BLaER1 (cell line): ENCODE measurements around the gene EPC2.

Source experiments
- H3K27ac ChIP-seq: shearing (Covaris generic); formaldehyde crosslinking; 2 replicates; pipeline ENCODE4 v1.8.1; 2022
- H3K27me3 ChIP-seq: shearing (Covaris generic); formaldehyde crosslinking; 2 replicates; pipeline ENCODE4 v1.8.1; 2022
- H3K36me3 ChIP-seq: shearing (Covaris generic); formaldehyde crosslinking; 2 replicates; pipeline ENCODE4 v1.8.1; 2022
- H3K4me1 ChIP-seq: shearing (Covaris generic); formaldehyde crosslinking; 2 replicates; pipeline ENCODE4 v1.8.1; 2022
- H3K4me2 ChIP-seq: shearing (Covaris generic); formaldehyde crosslinking; 2 replicates; pipeline ENCODE4 v1.8.1; 2022
- H3K4me3 ChIP-seq: shearing (Covaris generic); formaldehyde crosslinking; 2 replicates; pipeline ENCODE4 v1.8.1; 2022
- H3K9ac ChIP-seq: shearing (Covaris generic); formaldehyde crosslinking; 2 replicates; pipeline ENCODE4 v1.8.1; 2022
- H3K9me3 ChIP-seq: shearing (Covaris generic); formaldehyde crosslinking; 2 replicates; pipeline ENCODE4 v1.8.1; 2022
- H4K20me1 ChIP-seq: shearing (Covaris generic); formaldehyde crosslinking; 2 replicates; pipeline ENCODE4 v1.8.1; 2022
- Cebpa-rat ChIP-seq: shearing (Covaris generic); IDR thresholded peaks from 2 replicates; pipeline ENCODE4 v1.8.1; 2022

EPC2 gene

GRCh38 chr2:148696985-148697384, 52.4 kb downstream of the EPC2 start:
- peaks cover 44% of the 10 kb centered on the region for H3K9me3 ChIP-seq
- no peaks in the 10 kb centered on the region for H3K4me1 ChIP-seq
- H3K9ac ChIP-seq: no peak overlapping the region
- no peak for TF ChIP-seq Cebpa-rat
- no peak overlapping the region for H3K4me2 ChIP-seq
- H3K4me3 ChIP-seq: no peak overlapping the region
- no peak overlapping the region for H3K27ac ChIP-seq
- no peaks in the 10 kb centered on the region for H4K20me1 ChIP-seq
- H3K27me3 ChIP-seq: no peaks in the 10 kb centered on the region
- peaks cover 61% of the 10 kb centered on the region for H3K36me3 ChIP-seq

GRCh38 chr2:148699830-148700229, 55.3 kb downstream of the EPC2 start:
- H3K4me2 ChIP-seq: no peak overlapping the region
- no peaks in the 10 kb centered on the region for H4K20me1 ChIP-seq
- H3K27me3 ChIP-seq: no peaks in the 10 kb centered on the region
- H3K9me3 ChIP-seq: peaks cover 71% of the 10 kb centered on the region
- H3K36me3 ChIP-seq: peaks cover 74% of the 10 kb centered on the region
- no peak overlapping the region for H3K27ac ChIP-seq
- H3K4me3 ChIP-seq: no peak overlapping the region
- no peak for TF ChIP-seq Cebpa-rat
- no peaks in the 10 kb centered on the region for H3K4me1 ChIP-seq
- no peak overlapping the region for H3K9ac ChIP-seq

DNA sequence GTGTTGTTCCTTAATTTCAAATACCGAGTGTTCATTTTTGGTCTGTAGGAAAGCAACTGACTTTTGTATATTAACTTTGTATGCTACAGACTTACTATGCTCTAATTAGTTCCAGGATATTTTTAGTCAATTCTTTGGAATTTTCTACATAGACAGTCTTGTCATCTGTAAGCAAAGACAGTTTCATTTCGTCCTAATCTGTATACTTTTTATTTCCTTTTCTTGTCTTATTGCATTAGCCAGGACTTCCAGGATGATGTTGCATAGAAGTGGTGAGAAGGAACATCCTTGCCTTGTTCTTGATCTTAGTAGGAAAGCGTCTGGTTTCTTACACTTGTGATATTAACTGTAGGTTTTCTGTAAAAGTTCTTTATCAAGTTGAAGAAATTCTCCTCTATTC, 56.5 kb downstream of the EPC2 start:
- Histone ChIP-seq H3K9me3 (peaks cover 83% of the 10 kb centered on the region), H3K27ac (no peak overlapping the region), H3K9ac (no peak overlapping the region), H3K4me1 (no peaks in the 10 kb centered on the region), H3K27me3 (no peaks in the 10 kb centered on the region), H3K4me2 (no peak overlapping the region), H4K20me1 (no peaks in the 10 kb centered on the region), H3K4me3 (no peak overlapping the region), H3K36me3 (peaks cover 74% of the 10 kb centered on the region)
- TF ChIP-seq Cebpa-rat: no peak

DNA sequence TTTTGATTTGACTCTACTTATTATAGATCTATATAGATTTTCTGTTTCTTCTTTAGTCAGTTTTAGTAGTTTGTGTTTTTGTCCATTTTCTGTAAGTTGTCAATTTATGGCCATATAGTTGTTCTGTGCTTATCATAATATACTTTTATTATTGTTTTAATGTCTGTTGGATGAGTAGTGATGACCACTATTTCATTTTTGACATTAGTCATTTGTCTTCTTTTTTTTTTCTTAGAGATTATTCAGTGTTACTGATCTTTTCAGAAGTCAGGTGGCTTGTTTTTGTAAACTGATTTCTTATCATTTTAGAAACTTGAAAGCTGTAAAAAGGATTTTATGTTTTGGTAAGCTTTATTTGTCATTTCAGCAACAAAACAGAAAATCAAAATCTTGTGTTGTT, 57.3 kb downstream of the EPC2 start:
- Histone ChIP-seq H3K27ac (no peak overlapping the region), H3K4me2 (no peak overlapping the region), H3K9me3 (peaks cover 87% of the 10 kb centered on the region), H3K27me3 (no peaks in the 10 kb centered on the region), H3K9ac (no peak overlapping the region), H3K36me3 (peaks cover 72% of the 10 kb centered on the region), H3K4me3 (no peak overlapping the region), H4K20me1 (no peaks in the 10 kb centered on the region), H3K4me1 (no peaks in the 10 kb centered on the region)
- no peak for TF ChIP-seq Cebpa-rat

- H3K4me1 ChIP-seq: no peaks in the 10 kb centered on the region
- no peaks in the 10 kb centered on the region for H4K20me1 ChIP-seq
- no peak overlapping the region for H3K9ac ChIP-seq
- peaks cover 66% of the 10 kb centered on the region for H3K36me3 ChIP-seq
- H3K27me3 ChIP-seq: no peaks in the 10 kb centered on the region
- no peak overlapping the region for H3K27ac ChIP-seq
- no peak overlapping the region for H3K4me3 ChIP-seq
- peaks cover 86% of the 10 kb centered on the region for H3K9me3 ChIP-seq
- no peak for TF ChIP-seq Cebpa-rat
- H3K4me2 ChIP-seq: no peak overlapping the region
Measured at GRCh38 chr2:148702475-148702874, 57.9 kb downstream of the EPC2 start.

DNA sequence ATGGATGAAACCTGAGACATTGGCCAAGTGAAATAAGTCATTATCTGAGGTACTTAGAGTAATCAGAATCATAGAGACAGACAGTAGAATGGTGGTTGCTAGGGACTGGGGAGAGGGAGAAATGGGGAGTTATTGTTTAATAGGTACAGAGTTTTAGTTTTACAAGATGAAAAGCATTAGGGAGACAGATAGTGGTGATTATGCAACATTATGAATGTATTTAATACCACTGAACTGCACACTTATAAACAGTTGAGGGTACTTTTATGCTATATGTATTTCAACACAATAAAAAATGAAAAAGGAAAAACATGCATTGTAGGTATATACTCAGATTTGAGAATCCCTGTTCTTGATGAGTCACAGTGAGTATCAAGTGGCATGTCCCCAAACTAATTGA, 59.7 kb downstream of the EPC2 start:
- no peaks in the 10 kb centered on the region for H4K20me1 ChIP-seq
- no peak overlapping the region for H3K4me3 ChIP-seq
- peaks cover 58% of the 10 kb centered on the region for H3K36me3 ChIP-seq
- TF ChIP-seq Cebpa-rat: no peak
- H3K4me1 ChIP-seq: no peaks in the 10 kb centered on the region
- peaks cover 82% of the 10 kb centered on the region for H3K9me3 ChIP-seq
- H3K27ac ChIP-seq: no peak overlapping the region
- no peak overlapping the region for H3K4me2 ChIP-seq
- H3K27me3 ChIP-seq: no peaks in the 10 kb centered on the region
- no peak overlapping the region for H3K9ac ChIP-seq

DNA sequence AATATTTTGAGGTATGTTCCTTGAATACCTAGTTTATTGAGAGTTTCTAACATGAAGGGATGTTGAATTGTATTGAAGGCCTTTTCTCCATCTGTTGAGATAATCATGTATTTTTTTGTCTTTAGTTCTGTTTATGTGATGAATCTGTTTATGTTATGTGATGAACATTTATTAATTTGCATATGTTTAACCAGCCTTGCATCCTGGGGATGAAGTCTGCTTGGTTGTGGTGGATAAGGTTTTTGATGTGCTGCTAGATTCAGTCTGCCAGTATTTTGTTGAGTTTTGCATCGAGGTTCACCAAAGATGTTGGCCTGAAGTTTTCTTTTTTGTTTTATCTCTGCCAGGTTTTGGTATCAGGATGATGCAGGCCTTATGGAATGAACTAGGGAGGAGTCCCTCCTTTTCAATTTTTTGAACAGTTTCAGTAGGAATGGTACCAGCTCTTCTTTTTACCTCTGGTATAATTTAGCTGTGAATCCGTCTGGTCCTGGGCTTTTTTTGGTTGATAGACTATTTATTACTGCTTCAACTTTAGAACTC, 71.9 kb downstream of the EPC2 start:
- Histone ChIP-seq H3K27ac (no peak overlapping the region), H3K9ac (no peak overlapping the region), H3K4me2 (no peak overlapping the region), H3K27me3 (no peaks in the 10 kb centered on the region), H3K36me3 (peaks cover 50% of the 10 kb centered on the region), H3K4me3 (no peak overlapping the region), H4K20me1 (peaks cover 59% of the 10 kb centered on the region), H3K4me1 (peaks cover 24% of the 10 kb centered on the region), H3K9me3 (peaks cover 82% of the 10 kb centered on the region)
- no peak for TF ChIP-seq Cebpa-rat

DNA sequence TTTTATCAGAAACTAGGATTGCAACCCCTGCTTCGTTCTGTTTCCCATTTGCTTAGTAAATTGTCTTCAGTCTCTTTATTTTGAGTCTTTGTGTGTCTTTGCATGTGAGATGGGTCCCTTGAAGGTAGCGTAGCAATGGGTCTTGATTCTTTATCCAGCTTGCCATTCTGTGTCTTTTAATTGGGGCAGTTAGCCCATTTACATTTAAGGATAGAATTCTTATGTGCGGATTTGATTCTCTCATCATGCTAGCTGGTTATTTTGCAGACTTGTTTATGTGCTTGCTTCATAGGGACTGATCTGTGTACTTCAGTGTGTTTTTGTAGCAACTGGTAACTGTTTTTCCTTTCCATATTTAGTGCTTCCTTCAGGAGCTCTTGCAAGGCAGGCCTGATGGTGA, 73.5 kb downstream of the EPC2 start:
- Histone ChIP-seq H3K27me3 (no peaks in the 10 kb centered on the region), H4K20me1 (peaks cover 68% of the 10 kb centered on the region), H3K4me3 (no peak overlapping the region), H3K9me3 (peaks cover 81% of the 10 kb centered on the region), H3K9ac (no peak overlapping the region), H3K36me3 (peaks cover 47% of the 10 kb centered on the region), H3K4me2 (no peak overlapping the region), H3K4me1 (peaks cover 26% of the 10 kb centered on the region), H3K27ac (no peak overlapping the region)
- TF ChIP-seq Cebpa-rat: no peak

GRCh38 chr2:148719195-148719749, 74.7 kb downstream of the EPC2 start:
- H3K4me2 ChIP-seq: no peak overlapping the region
- H3K36me3 ChIP-seq: peaks cover 38% of the 10 kb centered on the region
- H3K9me3 ChIP-seq: peaks cover 72% of the 10 kb centered on the region
- H3K4me1 ChIP-seq: peaks cover 26% of the 10 kb centered on the region
- no peak overlapping the region for H3K4me3 ChIP-seq
- H4K20me1 ChIP-seq: peaks cover 80% of the 10 kb centered on the region
- TF ChIP-seq Cebpa-rat: no peak
- H3K27ac ChIP-seq: no peak overlapping the region
- no peak overlapping the region for H3K9ac ChIP-seq
- no peaks in the 10 kb centered on the region for H3K27me3 ChIP-seq

GRCh38 chr2:148719941-148720436, 75.4 kb downstream of the EPC2 start:
- TF ChIP-seq Cebpa-rat: no peak
- H4K20me1 ChIP-seq: peaks cover 86% of the 10 kb centered on the region
- no peak overlapping the region for H3K4me2 ChIP-seq
- H3K4me1 ChIP-seq: peaks cover 26% of the 10 kb centered on the region
- H3K4me3 ChIP-seq: no peak overlapping the region
- peaks cover 65% of the 10 kb centered on the region for H3K9me3 ChIP-seq
- H3K27me3 ChIP-seq: no peaks in the 10 kb centered on the region
- H3K36me3 ChIP-seq: peaks cover 30% of the 10 kb centered on the region
- no peak overlapping the region for H3K27ac ChIP-seq
- no peak overlapping the region for H3K9ac ChIP-seq

- Histone ChIP-seq H3K27ac (no peak overlapping the region), H4K20me1 (peaks cover 91% of the 10 kb centered on the region), H3K4me1 (peaks cover 30% of the 10 kb centered on the region), H3K27me3 (no peaks in the 10 kb centered on the region), H3K4me2 (no peak overlapping the region), H3K9ac (no peak overlapping the region), H3K4me3 (no peak overlapping the region), H3K36me3 (peaks cover 25% of the 10 kb centered on the region), H3K9me3 (peaks cover 59% of the 10 kb centered on the region)
- TF ChIP-seq Cebpa-rat: no peak
Measured at GRCh38 chr2:148720501-148721001, 76.0 kb downstream of the EPC2 start.
